Stomach (tissue), 4 donors: Measurements from ENCODE around the gene DPYSL4.
"Not testable (repeated sequence)": the region's sequence is repeated elsewhere in the genome, so short reads cannot be mapped to it uniquely, and the experiment has no call there.

ENCODE experiments used
- CTCF ChIP-seq, 7 experiments: fragments of 450-650 bp in 4 of 7; fragments of 200-600 bp in 3 of 7; sonication (generic) in 3 of 7; IDR thresholded peaks; one replicate each; pipeline ENCODE4 v1.5.1; 2016 to 2019; ENCODE audit warnings: antibody characterized with exemption in 7 of 7, control low read depth in 2 of 7, mild to moderate bottlenecking in 1 of 7
- EP300 ChIP-seq: sonication (generic); formaldehyde crosslinking; IDR thresholded peaks from one replicate; pipeline ENCODE4 v1.6.1; 2017; ENCODE audit warnings: antibody characterized with exemption
- POLR2A ChIP-seq, 4 donors: fragments of 450-650 bp; IDR thresholded peaks; one replicate each; pipeline ENCODE4 v1.6.1; 2016; ENCODE audit warnings: antibody characterized with exemption in 4 of 4, control low read depth in 2 of 4, mild to moderate bottlenecking in 1 of 4, moderate library complexity in 1 of 4

- TF ChIP-seq CTCF (IDR thresholded peaks at IDR 0.05); POLR2A (IDR thresholded peaks at IDR 0.05); EP300: not testable (repeated sequence)
Measured at GRCh38 chr10:132159302-132160230, 27.2 kb upstream of the DPYSL4 start.
